Esophagus muscularis mucosa (tissue), 4 donors: Measurements from ENCODE around the gene STPG2.

Source experiments
- EP300 ChIP-seq: sonication (generic); formaldehyde crosslinking; IDR thresholded peaks from one replicate; pipeline ENCODE4 v1.6.1; 2017; ENCODE audit warnings: antibody characterized with exemption
- POLR2A ChIP-seq: fragments of 450-650 bp; IDR thresholded peaks from one replicate; pipeline ENCODE4 v1.6.1; 2017; ENCODE audit warnings: antibody characterized with exemption, moderate library complexity, mild to moderate bottlenecking, low read depth
- POLR2AphosphoS5 ChIP-seq, 2 donors: sonication (generic); formaldehyde crosslinking; IDR thresholded peaks; one replicate each; pipeline ENCODE4 v1.6.1; 2017; ENCODE audit warnings: antibody characterized with exemption in 2 of 2
- TF ChIP-seq, protein P1 (sequence below), 3 experiments: fragments of 200-600 bp in 2 of 3; fragments of 450-650 bp in 1 of 3; sonication (generic) in 2 of 3; IDR thresholded peaks; one replicate each; pipeline ENCODE4 v1.5.1; 2017 to 2019; ENCODE audit warnings: antibody characterized with exemption in 3 of 3, mild to moderate bottlenecking in 2 of 3, moderate library complexity in 1 of 3

DNA sequence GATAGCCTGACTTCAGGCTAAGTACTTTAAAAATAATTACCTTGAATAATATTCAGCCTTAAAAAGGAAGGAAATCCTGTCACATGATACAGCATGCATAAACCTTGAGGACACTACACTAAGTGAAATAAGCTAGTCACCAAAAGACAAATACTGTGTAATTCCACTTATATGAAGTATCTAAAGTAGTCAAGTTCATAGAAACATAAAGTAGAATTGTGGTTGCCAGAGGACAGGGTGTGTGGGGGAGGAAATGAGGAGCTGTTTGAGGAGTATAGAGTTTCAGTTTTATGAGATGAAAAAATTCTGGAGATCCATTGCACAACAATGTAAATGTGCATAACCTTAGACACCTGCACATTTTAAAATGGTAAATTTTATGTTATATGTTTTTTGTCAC lies 5.6 kb upstream of the STPG2 start:
- TF ChIP-seq, protein P1, sequence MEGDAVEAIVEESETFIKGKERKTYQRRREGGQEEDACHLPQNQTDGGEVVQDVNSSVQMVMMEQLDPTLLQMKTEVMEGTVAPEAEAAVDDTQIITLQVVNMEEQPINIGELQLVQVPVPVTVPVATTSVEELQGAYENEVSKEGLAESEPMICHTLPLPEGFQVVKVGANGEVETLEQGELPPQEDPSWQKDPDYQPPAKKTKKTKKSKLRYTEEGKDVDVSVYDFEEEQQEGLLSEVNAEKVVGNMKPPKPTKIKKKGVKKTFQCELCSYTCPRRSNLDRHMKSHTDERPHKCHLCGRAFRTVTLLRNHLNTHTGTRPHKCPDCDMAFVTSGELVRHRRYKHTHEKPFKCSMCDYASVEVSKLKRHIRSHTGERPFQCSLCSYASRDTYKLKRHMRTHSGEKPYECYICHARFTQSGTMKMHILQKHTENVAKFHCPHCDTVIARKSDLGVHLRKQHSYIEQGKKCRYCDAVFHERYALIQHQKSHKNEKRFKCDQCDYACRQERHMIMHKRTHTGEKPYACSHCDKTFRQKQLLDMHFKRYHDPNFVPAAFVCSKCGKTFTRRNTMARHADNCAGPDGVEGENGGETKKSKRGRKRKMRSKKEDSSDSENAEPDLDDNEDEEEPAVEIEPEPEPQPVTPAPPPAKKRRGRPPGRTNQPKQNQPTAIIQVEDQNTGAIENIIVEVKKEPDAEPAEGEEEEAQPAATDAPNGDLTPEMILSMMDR (IDR thresholded peaks at IDR 0.05) = no peak
- TF ChIP-seq POLR2AphosphoS5 (IDR thresholded peaks at IDR 0.05) = no peak
- no peak for TF ChIP-seq POLR2A
- TF ChIP-seq EP300 = no peak
